Vagina (tissue), 2 donors: ENCODE measurements around the gene IFNK.

Experiments used
- CTCF ChIP-seq, 3 experiments: fragments of 450-650 bp in 2 of 3; fragments of 200-600 bp in 1 of 3; sonication (generic) in 1 of 3; IDR thresholded peaks; one replicate each; pipeline ENCODE4 v1.5.1; 2017 to 2019; ENCODE audit warnings: antibody characterized with exemption in 3 of 3, mild to moderate bottlenecking in 2 of 3, moderate library complexity in 2 of 3
- POLR2A ChIP-seq, 2 donors: fragments of 450-650 bp; IDR thresholded peaks; one replicate each; pipeline ENCODE4 v1.6.1; 2017; ENCODE audit warnings: antibody characterized with exemption in 2 of 2, mild to moderate bottlenecking in 2 of 2, moderate library complexity in 2 of 2
- POLR2AphosphoS5 ChIP-seq, 2 donors: sonication (generic); formaldehyde crosslinking; IDR thresholded peaks; one replicate each; pipeline ENCODE4 v1.9.0; 2017; ENCODE audit warnings: antibody characterized with exemption in 2 of 2, mild to moderate bottlenecking in 2 of 2, low read depth in 1 of 2; ENCODE audit not compliant: insufficient read depth in 1 of 2

GRCh38 chr9:27487128-27487640, 36.9 kb upstream of the IFNK start:
- TF ChIP-seq POLR2AphosphoS5 (IDR thresholded peaks at IDR 0.05; ENCODE audit: insufficient read depth in 1 of 2, low read depth in 1 of 2) = no peak
- TF ChIP-seq CTCF (IDR thresholded peaks at IDR 0.05) = no peak
- TF ChIP-seq POLR2A (IDR thresholded peaks at IDR 0.05) = no peak
